ENCODE results near the gene C4orf33. TPM values are rescaled to one million over a fixed set of nuclear protein-coding genes. Genes with fewer than 3 reads are reported as not detected.

C4orf33 gene
- total RNA-seq, 1 donor from 2014 or later, result 8.4 TPM

DNA sequence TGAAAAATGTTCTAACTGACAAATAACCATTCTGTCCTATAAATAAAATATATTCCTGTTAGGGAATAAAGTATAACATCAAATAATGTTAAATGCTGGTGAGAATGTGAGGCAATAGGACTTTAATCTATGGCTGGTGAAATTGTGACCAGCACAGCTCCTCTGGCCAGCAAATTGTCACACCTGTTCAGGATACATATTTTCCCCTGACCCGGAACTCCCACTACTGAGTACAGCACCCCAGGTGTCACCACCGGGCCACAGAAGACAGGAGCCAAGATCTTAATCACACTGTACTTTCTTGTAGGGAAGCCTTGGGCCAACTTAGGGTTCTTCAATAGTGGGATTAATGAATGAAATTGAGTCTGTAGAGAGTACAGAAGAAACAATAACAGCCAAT, 33.2 kb downstream of the C4orf33 start:
- Mint-ChIP-seq H3K27me3 (ENCODE audit: low read depth) (no peaks in the 10 kb centered on the region), H3K27ac (ENCODE audit: unreplicated experiment) (no peak overlapping the region), H3K4me1 (no peaks in the 10 kb centered on the region), H3K4me3 (no peak overlapping the region), H3K9me3 (peaks cover 10% of the 10 kb centered on the region), H3K36me3 (ENCODE audit: low read depth) (no peaks in the 10 kb centered on the region)
- no peak for DNase-seq (ENCODE audit: low read depth, low spot score)
- TF ChIP-seq, protein P1, sequence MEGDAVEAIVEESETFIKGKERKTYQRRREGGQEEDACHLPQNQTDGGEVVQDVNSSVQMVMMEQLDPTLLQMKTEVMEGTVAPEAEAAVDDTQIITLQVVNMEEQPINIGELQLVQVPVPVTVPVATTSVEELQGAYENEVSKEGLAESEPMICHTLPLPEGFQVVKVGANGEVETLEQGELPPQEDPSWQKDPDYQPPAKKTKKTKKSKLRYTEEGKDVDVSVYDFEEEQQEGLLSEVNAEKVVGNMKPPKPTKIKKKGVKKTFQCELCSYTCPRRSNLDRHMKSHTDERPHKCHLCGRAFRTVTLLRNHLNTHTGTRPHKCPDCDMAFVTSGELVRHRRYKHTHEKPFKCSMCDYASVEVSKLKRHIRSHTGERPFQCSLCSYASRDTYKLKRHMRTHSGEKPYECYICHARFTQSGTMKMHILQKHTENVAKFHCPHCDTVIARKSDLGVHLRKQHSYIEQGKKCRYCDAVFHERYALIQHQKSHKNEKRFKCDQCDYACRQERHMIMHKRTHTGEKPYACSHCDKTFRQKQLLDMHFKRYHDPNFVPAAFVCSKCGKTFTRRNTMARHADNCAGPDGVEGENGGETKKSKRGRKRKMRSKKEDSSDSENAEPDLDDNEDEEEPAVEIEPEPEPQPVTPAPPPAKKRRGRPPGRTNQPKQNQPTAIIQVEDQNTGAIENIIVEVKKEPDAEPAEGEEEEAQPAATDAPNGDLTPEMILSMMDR (conservative IDR thresholded peaks at IDR 0.05), result no peak

DNA sequence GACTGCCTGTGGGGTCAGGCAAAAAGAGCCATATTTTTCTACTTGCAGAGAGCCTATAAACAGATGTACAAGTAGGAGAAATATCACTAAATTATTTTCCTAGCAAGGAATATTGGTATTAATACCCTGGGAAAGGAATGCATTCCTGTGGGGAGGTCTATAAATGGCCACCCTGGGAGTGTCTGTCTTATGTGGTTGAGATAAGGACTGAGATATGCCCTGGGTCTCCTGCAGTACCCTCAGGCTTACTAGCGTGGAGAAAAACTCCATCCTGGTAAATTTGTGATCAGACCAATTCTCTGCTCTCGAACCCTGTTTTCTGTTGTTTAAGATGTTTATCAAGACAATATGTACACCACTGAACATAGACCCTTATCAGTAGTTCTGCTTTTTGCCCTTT, 35.4 kb downstream of the C4orf33 start:
- TF ChIP-seq, protein P1 (conservative IDR thresholded peaks at IDR 0.05), result no peak
- no peaks in the 10 kb centered on the region for H3K36me3 Mint-ChIP-seq (ENCODE audit: low read depth)
- no peaks in the 10 kb centered on the region for H3K27me3 Mint-ChIP-seq (ENCODE audit: low read depth)
- H3K4me1 Mint-ChIP-seq, result no peaks in the 10 kb centered on the region
- H3K27ac Mint-ChIP-seq (ENCODE audit: unreplicated experiment), result no peak overlapping the region
- no peak for DNase-seq (ENCODE audit: low read depth, low spot score)
- peaks cover 8% of the 10 kb centered on the region for H3K9me3 Mint-ChIP-seq
- no peak overlapping the region for H3K4me3 Mint-ChIP-seq

DNA sequence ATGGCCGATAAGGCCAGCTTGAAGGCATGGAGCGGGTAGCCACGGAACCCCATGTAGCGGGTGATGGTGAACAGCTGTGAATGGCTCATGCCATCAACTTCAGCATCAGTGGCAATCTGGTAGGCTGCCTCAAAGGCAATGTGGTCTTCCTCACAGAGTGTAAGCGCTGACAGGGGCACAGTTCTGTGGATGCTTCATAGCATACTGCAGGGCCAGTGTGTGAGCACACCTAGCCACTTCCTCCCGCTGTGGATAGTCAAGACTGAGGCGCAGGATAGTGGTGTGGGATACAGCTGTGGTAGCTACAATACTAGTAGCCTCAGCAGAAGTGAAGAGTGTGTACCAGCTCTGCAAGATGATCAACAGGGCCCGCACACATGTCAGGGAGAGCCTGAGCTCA, 40.5 kb downstream of the C4orf33 start:
- Mint-ChIP-seq H3K36me3 (ENCODE audit: low read depth) (no peaks in the 10 kb centered on the region), H3K9me3 (peaks cover 3% of the 10 kb centered on the region), H3K4me3 (no peak overlapping the region), H3K4me1 (no peaks in the 10 kb centered on the region), H3K27me3 (ENCODE audit: low read depth) (no peaks in the 10 kb centered on the region), H3K27ac (ENCODE audit: unreplicated experiment) (no peak overlapping the region)
- TF ChIP-seq, protein P1 (conservative IDR thresholded peaks at IDR 0.05), result no peak
- DNase-seq (ENCODE audit: low read depth, low spot score), result no peak

DNA sequence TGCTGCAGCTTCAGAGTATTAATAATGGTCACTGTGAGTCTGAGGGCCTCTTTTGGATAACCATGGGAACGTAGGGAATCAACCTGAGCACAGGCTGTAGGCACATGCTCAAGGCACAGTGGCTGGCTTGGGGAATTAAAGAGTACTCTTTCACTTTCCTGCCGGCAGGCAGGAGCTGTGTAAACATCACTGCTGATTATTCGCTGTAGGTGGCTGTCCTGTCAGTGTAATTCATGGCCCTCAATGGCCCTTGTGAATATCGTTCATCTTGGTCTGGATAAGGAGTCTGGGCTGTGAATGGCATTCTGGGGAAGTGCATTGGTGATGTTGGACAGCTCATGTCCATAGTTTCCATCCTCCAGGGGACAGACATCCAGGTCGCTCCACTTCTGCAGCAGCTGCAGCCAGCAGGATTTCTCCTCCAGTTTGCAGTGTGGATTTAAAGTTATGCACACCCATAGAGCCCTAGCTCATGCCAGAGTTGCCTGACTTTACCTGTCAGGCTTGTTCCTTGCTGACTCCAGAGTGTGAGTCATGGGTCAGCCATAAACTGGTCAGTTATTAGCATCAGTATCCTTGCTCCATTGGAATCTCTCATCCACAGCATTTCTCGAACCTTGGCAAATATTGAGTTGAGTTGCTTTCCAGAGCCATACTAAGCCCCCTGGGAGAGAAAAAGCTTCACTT, 43.0 kb downstream of the C4orf33 start:
- Mint-ChIP-seq H3K9me3 (no peaks in the 10 kb centered on the region), H3K27ac (ENCODE audit: unreplicated experiment) (no peak overlapping the region), H3K4me3 (no peak overlapping the region), H3K36me3 (ENCODE audit: low read depth) (no peaks in the 10 kb centered on the region), H3K4me1 (no peaks in the 10 kb centered on the region), H3K27me3 (ENCODE audit: low read depth) (no peaks in the 10 kb centered on the region)
- no peak for DNase-seq (ENCODE audit: low read depth, low spot score)
- TF ChIP-seq, protein P1 (conservative IDR thresholded peaks at IDR 0.05), result no peak

DNA sequence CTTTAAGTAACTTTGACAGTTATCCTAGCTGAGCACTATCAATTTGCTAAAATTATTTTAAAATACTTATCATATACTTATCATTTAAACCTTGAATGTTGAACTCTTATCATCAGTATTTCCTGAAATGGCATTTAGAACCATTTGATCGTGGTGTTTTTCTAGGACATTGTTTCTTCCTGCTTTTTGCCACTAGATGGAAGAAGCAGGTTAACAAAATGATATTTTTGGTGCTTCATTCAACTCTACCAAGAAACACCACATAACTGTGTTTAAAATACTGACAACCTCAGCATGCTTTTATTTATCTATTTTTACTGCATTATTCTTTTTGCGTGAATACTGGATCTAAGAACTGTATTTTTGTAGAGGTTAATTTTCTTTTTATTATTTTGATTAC, 44.6 kb downstream of the C4orf33 start:
- no peak overlapping the region for H3K4me3 Mint-ChIP-seq
- TF ChIP-seq, protein P1 (conservative IDR thresholded peaks at IDR 0.05), result no peak
- H3K27ac Mint-ChIP-seq (ENCODE audit: unreplicated experiment), result no peak overlapping the region
- peaks cover 4% of the 10 kb centered on the region for H3K4me1 Mint-ChIP-seq
- no peaks in the 10 kb centered on the region for H3K9me3 Mint-ChIP-seq
- H3K27me3 Mint-ChIP-seq (ENCODE audit: low read depth), result no peaks in the 10 kb centered on the region
- DNase-seq (ENCODE audit: low read depth, low spot score), result no peak
- H3K36me3 Mint-ChIP-seq (ENCODE audit: low read depth), result no peaks in the 10 kb centered on the region

Measured in neural crest cell (in vitro differentiated cells).